Stimulated activated CD8-positive, alpha-beta memory T cell treated with anti-CD3 and anti-CD28 coated beads, Interleukin-4, amount 100 ng/mL, for 48 hours (primary cell): Measurements from ENCODE around the gene FILIP1L.

Source experiments
- DNase-seq: peaks from one replicate; pipeline ENCODE4 v3.0.0-alpha.2; 2020

Gene FILIP1L

GRCh38 chr3:99966662-99967416, 147.5 kb downstream of the FILIP1L start:
- DNase-seq, result no peak

- no peak for DNase-seq
These were observed 148.5 kb downstream of the FILIP1L start for GRCh38 chr3:99965681-99966408.

GRCh38 chr3:99965077-99965476, 149.2 kb downstream of the FILIP1L start:
- no peak for DNase-seq

DNA sequence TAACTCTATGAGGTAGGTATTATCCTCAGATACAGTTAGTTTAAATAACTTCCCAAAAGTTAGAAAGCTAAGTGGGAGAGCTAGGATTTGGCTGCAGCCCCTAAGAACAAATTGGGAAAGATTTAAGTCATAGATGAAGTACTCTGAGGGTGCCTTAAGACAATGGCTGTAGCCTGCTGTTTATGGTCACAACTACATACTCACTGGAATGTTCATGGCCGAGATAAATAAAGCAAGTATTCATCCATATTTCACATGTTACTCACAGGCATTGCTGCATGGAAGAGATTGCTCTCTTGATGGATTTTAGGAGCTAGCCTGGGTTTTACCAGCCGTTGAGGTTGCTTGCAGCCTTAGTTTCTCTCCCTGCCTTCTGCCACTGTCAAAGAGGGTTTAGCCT, 151.6 kb downstream of the FILIP1L start:
- no peak for DNase-seq

DNA sequence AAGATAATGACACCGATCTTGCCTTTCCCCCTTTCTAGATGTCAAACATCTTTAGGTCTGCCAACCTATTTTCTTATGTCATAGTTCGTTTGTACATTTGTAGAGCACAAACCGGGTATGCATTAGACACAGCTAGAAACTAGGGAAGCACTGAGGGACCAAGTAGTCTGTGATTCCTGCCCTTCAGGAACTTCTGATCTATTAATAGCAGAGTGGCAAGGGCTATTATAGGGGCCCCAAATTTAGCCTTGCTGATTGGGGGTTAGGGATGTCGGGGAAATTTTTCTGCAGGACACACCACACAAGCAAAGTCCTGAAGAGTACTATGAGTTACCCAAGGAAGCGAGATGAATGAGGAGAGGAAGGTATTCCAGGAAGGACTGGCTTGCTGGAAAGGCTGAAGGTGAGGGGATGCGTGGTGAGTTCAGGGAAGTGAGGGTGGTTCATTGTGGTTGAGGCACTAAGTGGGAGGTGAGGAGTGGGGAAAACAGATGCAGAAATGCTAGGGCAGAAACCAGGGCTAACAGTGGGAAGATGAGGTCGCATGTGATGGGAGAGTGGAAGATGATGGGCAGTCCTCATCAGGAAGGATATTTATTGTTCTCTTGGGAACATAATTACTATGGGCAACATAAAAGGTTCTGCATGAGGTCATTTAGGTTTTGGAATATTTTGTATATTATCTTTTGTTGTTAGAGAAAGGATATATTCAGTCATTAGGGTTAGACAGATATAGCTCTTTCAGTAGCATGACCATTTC, 152.4 kb downstream of the FILIP1L start:
- no peak for DNase-seq

GRCh38 chr3:99960941-99961340, 153.4 kb downstream of the FILIP1L start:
- no peak for DNase-seq

- DNase-seq, result no peak
These were observed 154.0 kb downstream of the FILIP1L start for GRCh38 chr3:99960123-99960878.

DNA sequence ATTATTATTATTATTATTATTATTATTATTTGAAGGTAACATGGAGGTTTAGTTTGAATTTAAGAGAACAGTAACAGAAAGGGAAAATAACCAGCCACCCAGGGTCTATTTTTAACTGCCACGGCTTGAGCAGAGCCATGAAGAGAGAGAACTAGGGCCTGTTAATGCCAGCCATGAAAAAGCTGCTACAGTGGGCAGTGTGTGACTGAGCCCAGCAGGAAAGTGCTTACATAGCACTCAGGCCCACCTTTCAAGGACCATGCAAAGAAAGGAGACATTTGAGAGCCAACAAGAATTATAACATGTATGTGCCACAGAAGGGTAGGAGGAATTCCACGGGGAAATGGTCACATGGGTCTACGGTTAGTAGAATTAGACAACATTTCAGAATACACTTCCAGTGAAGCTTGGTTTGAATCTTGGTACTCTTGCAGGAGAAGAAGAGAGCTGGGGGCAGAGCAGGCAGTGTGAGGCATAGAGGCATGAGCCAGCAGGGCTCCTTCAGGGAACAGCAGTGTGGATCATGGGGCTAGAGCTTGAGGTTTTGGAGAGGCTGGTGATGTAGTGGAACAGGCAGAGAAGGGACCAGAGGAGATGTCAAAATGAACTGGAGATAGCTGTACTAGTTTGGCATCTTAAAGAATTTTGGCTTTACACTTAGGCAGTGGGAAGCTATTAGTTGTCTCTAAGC, 155.9 kb downstream of the FILIP1L start:
- no peak for DNase-seq

DNA sequence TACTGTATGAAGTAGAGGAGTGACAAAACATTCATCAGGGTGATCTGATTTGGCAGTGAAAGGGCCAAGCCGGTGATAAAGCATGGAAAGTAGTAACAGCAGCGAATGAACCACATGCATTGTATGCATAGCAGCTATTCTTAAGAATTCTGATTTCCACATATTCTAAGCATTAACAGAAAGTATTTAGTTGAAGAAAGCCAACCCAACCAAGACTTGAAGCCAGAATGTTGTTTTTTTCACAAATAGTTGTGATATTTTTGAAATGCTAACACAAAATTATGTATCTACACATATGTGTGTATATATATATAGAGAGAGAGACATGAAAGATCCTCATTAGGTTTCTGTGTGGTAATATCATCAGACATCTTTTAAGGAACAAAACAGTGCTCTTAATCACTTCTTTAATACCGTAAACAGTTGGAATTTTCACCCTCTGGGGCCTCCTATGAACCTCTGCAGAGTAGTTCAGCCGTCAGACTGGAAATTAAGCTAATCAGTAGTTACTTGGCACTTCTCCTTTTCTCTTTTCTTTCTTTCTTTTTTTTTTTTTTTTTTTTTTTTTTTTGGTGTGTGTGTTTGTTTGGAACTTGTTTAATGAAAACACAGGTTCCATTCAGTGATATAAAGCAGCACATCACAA, 157.0 kb downstream of the FILIP1L start:
- no peak for DNase-seq

- DNase-seq, result no peak
These were observed 158.3 kb downstream of the FILIP1L start for GRCh38 chr3:99955773-99956562.

GRCh38 chr3:99954914-99955644, 159.2 kb downstream of the FILIP1L start:
- DNase-seq, result no peak

DNA sequence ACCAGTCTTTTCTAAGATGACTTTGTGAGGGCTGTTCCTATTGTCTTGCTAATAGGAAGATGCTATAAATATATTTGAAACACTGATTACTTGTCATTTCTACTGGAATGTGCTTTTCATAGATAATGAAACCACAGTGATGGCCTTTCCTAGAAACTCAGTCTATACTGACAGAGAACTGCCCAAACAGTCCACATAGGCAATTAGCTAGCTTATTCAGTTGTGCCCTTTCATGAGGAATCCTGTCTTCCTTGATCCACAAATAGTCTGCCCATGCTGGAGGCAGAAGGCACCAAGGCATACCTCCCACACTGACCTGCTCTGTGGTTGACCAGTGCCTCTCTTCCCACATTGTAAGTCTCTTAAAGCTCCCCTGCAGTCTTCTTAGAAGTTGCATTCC, 160.7 kb downstream of the FILIP1L start:
- no peak for DNase-seq

DNA sequence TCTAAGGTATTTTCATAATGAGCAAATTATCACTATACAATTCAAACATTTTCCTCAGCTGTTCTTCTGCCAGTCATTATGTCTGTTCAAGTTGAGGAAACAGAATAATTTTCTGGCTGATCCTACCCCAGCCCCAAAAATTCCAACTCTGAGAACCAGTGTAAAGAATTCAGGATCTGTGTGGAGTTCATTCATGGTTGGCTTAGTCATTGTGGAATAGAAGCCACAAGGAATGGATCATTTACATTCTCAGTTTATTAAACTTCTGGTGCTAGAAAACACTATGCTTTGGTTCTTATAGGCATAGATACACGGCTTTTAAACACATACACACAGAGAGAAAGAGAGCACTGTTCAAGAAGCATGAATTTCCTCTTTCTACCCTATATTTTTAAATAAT, 162.0 kb downstream of the FILIP1L start:
- DNase-seq, result no peak

DNA sequence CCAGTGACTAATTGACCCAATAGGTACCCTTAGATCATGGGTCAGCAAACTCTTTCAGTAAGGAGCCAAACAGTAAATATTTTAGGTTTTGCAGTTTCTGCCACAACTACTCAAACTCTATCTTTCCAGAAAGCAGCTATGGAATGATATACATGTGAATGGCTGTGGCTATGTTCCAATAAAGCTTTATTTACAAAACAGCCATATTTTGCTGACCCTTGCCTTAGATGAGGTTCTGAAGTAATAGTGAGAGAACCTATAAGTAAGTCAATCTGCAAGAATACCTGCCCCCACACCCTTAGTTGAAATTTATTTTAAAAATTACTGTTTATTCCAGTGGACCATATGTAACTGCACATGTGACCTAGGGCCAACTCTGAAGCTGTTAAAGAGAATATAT, 162.6 kb downstream of the FILIP1L start:
- no peak for DNase-seq

DNA sequence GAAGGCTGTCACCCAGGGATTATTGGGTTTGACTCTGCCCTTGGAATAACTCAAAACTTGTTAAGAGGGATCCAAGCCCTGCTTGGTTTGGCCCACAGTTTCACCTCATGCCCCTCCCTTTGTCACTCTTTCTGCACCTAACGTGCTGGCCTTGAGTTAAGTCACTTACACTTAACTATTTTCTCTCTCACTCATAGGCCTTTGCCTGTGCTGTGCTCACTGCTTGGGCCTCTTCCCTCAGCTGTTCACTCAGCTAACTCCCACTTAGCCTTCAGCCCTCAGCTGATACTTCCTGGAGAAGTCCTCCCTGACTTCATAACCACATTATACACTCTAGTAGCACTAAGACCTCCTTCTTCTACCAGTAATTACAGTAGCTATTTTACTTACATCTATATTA, 163.4 kb downstream of the FILIP1L start:
- DNase-seq, result no peak

DNA sequence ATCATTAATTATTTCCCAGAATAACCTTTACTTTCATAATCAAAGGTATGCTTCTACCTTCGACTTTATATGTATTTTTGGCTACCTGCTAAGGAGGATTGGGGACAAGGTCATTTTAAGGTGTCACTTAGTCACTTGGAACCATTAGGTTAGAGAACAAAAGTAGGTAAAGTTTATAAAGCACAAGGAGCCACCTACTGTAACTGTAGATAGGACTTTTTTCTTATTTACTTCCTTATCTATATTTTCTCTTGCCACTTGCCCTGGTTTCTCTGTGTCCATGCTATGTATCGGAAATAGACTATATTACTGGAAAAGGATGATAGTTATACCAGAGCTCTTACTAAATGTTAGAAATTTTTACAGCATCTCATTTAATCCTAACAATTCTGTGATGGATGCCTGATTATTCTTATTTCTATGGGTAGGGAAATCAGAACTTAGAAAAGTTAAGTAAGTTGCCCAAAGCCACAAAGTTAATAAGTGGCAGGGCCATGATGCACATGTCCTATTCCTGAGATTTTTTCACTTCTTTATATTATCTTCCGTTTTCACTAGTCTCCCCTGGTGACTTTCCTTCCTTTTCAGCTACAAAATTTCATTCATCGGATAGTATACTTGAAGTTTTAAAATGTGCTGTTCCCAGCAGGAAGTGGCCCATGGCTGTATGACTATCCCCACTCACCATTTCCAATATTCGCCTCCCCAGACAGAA, 164.2 kb downstream of the FILIP1L start:
- no peak for DNase-seq

GRCh38 chr3:99948467-99949089, 165.7 kb downstream of the FILIP1L start:
- DNase-seq, result no peak

DNA sequence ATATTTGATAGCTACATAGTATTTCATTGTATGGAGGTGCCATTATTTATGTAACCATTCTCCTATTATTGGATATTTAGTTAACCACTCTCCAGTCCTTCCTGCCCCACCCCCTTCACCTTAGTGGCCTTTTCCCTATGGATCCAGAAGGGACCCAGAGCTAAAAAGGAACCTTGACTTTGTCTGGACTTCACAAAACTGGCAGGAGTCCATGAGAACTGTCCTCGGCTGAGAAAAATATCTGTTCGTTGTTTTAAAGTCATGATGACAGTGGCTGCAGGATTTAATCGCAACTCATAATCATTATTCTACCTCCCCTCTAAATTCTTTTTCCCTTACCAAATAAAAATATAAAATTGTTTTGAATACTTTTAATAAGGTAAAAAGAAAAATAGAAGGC, 166.9 kb downstream of the FILIP1L start:
- DNase-seq, result no peak

GRCh38 chr3:99945328-99945995, 168.8 kb downstream of the FILIP1L start:
- no peak for DNase-seq
